SU-DHL-6 (cell line): ENCODE measurements around the gene GPR161.
"Not testable (repeated sequence)": the region's sequence is repeated elsewhere in the genome, so short reads cannot be mapped to it uniquely, and the experiment has no call there.

ENCODE experiments used
- H2AFZ ChIP-seq: fragments of 200-600 bp; sonication (generic); 2 replicates; pipeline ENCODE4 v1.6.1; 2014; ENCODE audit warnings: low read depth, mild to moderate bottlenecking, moderate library complexity, mixed read lengths, antibody characterized with exemption, low read length; ENCODE audit not compliant: severe bottlenecking
- H3F3A ChIP-seq: fragments of 200-600 bp; shearing (Covaris generic); 2 replicates; pipeline ENCODE4 v1.6.0; 2016; ENCODE audit warnings: antibody characterized with exemption, mild to moderate bottlenecking; ENCODE audit not compliant: insufficient read depth
- H3K27ac ChIP-seq: fragments of 200-600 bp; sonication (generic); 2 replicates; pipeline ENCODE4 v1.5.1; 2016; ENCODE audit warnings: low read depth, mild to moderate bottlenecking, low read length, moderate library complexity, mixed read lengths
- H3K27me3 ChIP-seq: fragments of 200-600 bp; sonication (generic), shearing (Covaris generic); 2 replicates; pipeline ENCODE4 v1.6.0; 2014; ENCODE audit warnings: mild to moderate bottlenecking, low read length
- H3K36me3 ChIP-seq: fragments of 200-600 bp; sonication (generic); 2 replicates; pipeline ENCODE4 v1.6.1; 2014; ENCODE audit warnings: mild to moderate bottlenecking, low read length, mixed read lengths
- H3K4me2 ChIP-seq: fragments of 300-600, 200-600 bp; shearing (Covaris generic), sonication (generic); 2 replicates; pipeline ENCODE4 v1.6.0; 2014; ENCODE audit warnings: low read length, low read depth, mild to moderate bottlenecking; ENCODE audit not compliant: poor library complexity, severe bottlenecking
- H3K4me3 ChIP-seq: fragments of 200-600 bp; sonication (generic); 2 replicates; pipeline ENCODE4 v1.5.1; 2014; ENCODE audit warnings: antibody characterized with exemption, low read length, mild to moderate bottlenecking, mixed read lengths; ENCODE audit not compliant: insufficient read depth, poor library complexity, severe bottlenecking
- H3K79me2 ChIP-seq: fragments of 200-600 bp; sonication (generic); 2 replicates; pipeline ENCODE4 v1.6.1; 2014; ENCODE audit warnings: mild to moderate bottlenecking, low read length, moderate library complexity; ENCODE audit not compliant: insufficient read depth
- H3K9ac ChIP-seq: fragments of 200-600 bp; sonication (generic); 2 replicates; pipeline ENCODE4 v1.7.0; 2014; ENCODE audit warnings: mild to moderate bottlenecking, low read length
- H3K9me2 ChIP-seq: fragments of 200-600 bp; sonication (generic); replicated peaks from 2 replicates; pipeline ENCODE4 v1.6.1; 2014; ENCODE audit warnings: low read length; ENCODE audit not compliant: insufficient read depth
- H3K9me3 ChIP-seq: fragments of 200-600 bp; sonication (generic); 2 replicates; pipeline ENCODE4 v1.6.1; 2014; ENCODE audit warnings: low read length, mixed read lengths; ENCODE audit not compliant: insufficient read depth
- H4K20me1 ChIP-seq: fragments of 200-600 bp; sonication (generic); 2 replicates; pipeline ENCODE4 v1.6.1; 2014; ENCODE audit warnings: low read depth, mild to moderate bottlenecking, antibody characterized with exemption, low read length, moderate library complexity, mixed read lengths
- EZH2phosphoT487 ChIP-seq: fragments of 200-600 bp; sonication (generic), shearing (Covaris generic); conservative IDR thresholded peaks from 2 replicates; pipeline ENCODE4 v1.6.1; 2018; ENCODE audit warnings: mild to moderate bottlenecking, antibody characterized with exemption, low read length, moderate library complexity, mixed read lengths
- TF ChIP-seq, protein P1 (sequence below): fragments of 200-600 bp; sonication (generic); IDR thresholded peaks from one replicate; pipeline ENCODE4 v1.5.1; 2017; ENCODE audit warnings: antibody characterized with exemption, mild to moderate bottlenecking, low read length, moderate library complexity; ENCODE audit not compliant: insufficient read depth, poor library complexity, severe bottlenecking

Gene GPR161

DNA sequence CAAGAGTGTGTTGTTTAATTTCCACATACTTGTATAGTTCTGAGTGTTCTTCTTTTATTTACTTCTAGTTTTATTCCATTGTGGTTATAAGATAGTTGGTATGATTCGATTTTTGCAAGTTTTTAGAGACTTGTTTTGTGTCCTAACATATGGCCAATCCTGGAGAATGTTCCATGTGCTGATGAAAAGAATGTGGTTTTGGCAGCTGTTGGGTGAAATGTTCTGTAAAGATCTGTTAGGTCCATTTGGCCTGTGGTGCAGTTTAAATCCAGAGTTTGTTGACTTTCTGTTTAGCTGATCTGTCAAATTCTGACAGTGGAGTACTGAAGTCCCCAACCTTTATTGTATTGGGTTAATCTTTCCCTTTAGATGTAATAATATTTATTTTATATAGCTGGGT, 22.5 kb upstream of the GPR161 start:
- H3K36me3 ChIP-seq: peaks cover 4% of the 10 kb centered on the region; the same call in 1 of the 2 replicates
- H3K27me3 ChIP-seq: no peaks in the 10 kb centered on the region
- no peaks in the 10 kb centered on the region for H4K20me1 ChIP-seq
- no peak overlapping the region for H3K9ac ChIP-seq
- H3K79me2 ChIP-seq: no peaks in the 10 kb centered on the region
- no peak overlapping the region for H2AFZ ChIP-seq
- no peak overlapping the region for H3K27ac ChIP-seq
- no peak for TF ChIP-seq EZH2phosphoT487
- TF ChIP-seq, protein P1, sequence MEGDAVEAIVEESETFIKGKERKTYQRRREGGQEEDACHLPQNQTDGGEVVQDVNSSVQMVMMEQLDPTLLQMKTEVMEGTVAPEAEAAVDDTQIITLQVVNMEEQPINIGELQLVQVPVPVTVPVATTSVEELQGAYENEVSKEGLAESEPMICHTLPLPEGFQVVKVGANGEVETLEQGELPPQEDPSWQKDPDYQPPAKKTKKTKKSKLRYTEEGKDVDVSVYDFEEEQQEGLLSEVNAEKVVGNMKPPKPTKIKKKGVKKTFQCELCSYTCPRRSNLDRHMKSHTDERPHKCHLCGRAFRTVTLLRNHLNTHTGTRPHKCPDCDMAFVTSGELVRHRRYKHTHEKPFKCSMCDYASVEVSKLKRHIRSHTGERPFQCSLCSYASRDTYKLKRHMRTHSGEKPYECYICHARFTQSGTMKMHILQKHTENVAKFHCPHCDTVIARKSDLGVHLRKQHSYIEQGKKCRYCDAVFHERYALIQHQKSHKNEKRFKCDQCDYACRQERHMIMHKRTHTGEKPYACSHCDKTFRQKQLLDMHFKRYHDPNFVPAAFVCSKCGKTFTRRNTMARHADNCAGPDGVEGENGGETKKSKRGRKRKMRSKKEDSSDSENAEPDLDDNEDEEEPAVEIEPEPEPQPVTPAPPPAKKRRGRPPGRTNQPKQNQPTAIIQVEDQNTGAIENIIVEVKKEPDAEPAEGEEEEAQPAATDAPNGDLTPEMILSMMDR: no peak
- H3K9me2 ChIP-seq: no peaks in the 10 kb centered on the region
- no peak overlapping the region for H3K4me2 ChIP-seq
- peaks cover 17% of the 10 kb centered on the region; the same call in 1 of the 2 replicates for H3K9me3 ChIP-seq
- H3K4me3 ChIP-seq: no peak overlapping the region
- H3F3A ChIP-seq: no peaks in the 10 kb centered on the region

DNA sequence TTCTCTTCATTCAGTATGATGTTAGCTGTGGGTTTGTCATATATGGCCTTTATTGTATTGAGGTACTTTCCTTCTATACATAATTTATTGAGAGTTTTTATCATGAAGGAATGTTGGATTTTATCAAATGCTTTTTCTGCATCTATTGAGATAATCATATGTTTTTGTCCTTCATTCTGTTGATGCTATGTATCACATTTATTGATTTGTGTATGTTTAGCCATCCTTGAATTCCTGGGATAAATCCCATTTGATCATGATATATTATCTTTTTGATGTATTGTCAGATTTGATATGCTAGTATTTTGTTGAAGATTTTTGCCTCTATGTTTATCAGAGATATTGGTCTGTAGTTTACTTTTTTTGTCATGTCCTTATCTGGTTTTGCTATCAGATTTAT, 20.9 kb upstream of the GPR161 start:
- TF ChIP-seq, protein P1: no peak
- TF ChIP-seq EZH2phosphoT487: no peak
- no peak overlapping the region for H3K4me2 ChIP-seq
- no peak overlapping the region for H3K4me3 ChIP-seq
- H4K20me1 ChIP-seq: no peaks in the 10 kb centered on the region
- no peak overlapping the region for H3K9ac ChIP-seq
- peaks cover 17% of the 10 kb centered on the region; the same call in 1 of the 2 replicates for H3K9me3 ChIP-seq
- H3K27ac ChIP-seq: no peak overlapping the region
- H2AFZ ChIP-seq: no peak overlapping the region
- peaks cover 4% of the 10 kb centered on the region; the same call in 1 of the 2 replicates for H3K36me3 ChIP-seq
- H3K27me3 ChIP-seq: no peaks in the 10 kb centered on the region
- no peaks in the 10 kb centered on the region for H3F3A ChIP-seq
- H3K79me2 ChIP-seq: no peaks in the 10 kb centered on the region
- H3K9me2 ChIP-seq: no peaks in the 10 kb centered on the region

DNA sequence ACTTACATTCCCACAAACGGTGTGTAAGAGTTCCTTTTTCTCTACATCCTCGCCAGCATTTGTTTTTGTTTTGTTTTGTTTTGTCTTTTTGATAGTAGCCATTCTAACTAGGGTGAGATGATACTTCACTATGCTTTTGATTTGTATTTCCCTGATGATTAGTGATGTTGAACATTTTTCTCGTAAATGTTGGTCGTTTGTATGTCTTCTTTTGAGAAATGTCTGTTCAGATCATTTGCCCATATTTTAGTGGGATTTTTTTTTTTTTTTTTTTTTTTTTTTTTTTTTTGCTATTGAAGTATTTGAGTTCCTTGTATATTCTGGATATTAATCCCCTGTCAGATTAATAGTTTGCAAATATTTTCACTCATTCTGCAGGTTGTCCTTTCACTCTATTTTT, 19.2 kb upstream of the GPR161 start:
- Histone ChIP-seq H3K9ac (no peak overlapping the region), H3F3A (no peaks in the 10 kb centered on the region), H3K27me3 (no peaks in the 10 kb centered on the region), H3K9me2 (no peaks in the 10 kb centered on the region), H4K20me1 (no peaks in the 10 kb centered on the region), H3K9me3 (peaks cover 13% of the 10 kb centered on the region; the same call in 1 of the 2 replicates), H3K4me3 (no peak overlapping the region), H2AFZ (no peak overlapping the region), H3K79me2 (no peaks in the 10 kb centered on the region), H3K27ac (no peak overlapping the region), H3K4me2 (no peak overlapping the region), H3K36me3 (peaks cover 4% of the 10 kb centered on the region; the same call in 1 of the 2 replicates)
- TF ChIP-seq, protein P1: no peak
- TF ChIP-seq EZH2phosphoT487: no peak

DNA sequence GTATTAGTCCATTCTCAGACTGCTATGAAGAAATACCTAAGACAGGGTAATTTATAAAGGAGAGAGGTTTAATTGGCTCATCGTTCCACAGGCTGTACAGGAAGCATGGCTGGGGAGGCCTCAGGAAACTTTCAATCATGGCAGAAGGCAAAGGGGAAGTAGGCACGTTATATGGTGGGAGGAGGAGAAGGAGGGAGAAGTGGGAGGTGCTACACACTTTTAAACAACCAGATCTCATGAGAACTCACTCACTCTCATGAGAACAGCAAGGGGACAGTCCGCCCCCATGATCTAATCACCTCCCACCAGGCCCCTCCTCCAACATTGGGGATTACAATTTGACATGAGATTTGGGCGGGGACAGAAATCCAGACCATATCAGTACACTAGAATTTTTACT, 18.0 kb upstream of the GPR161 start:
- H4K20me1 ChIP-seq, H3K9me2 ChIP-seq, H3F3A ChIP-seq, H3K4me3 ChIP-seq, H2AFZ ChIP-seq, H3K79me2 ChIP-seq, H3K36me3 ChIP-seq, H3K9me3 ChIP-seq, H3K4me2 ChIP-seq, H3K27me3 ChIP-seq, H3K9ac ChIP-seq, H3K27ac ChIP-seq: not testable (repeated sequence)
